CD4-positive, alpha-beta T cell (primary cell): ENCODE data around the gene SFXN5. TPM values are rescaled to one million over a fixed set of nuclear protein-coding genes. Genes with fewer than 3 reads are reported as not detected.

ENCODE experiments used
- ATAC-seq: fragments of 200-7000 bp; cut with Tn5 transposase; one replicate; pipeline ENCODE4 v1.10.0; 2022; ENCODE audit warnings: mild to moderate bottlenecking; ENCODE audit not compliant: poor library complexity
- CTCF ChIA-PET: fragments of 350-600 bp; sonication (Branson Sonifier 250); formaldehyde crosslinking; loops from one replicate; lab custom pipeline; 2021; ENCODE audit warnings: antibody characterized with exemption, inconsistent platforms; lab: Charles Lee
- POLR2A ChIA-PET: fragments of 350-600 bp; sonication (Branson Sonifier 250); formaldehyde crosslinking; loops from one replicate; lab custom pipeline; 2021; ENCODE audit warnings: antibody characterized with exemption, inconsistent platforms; lab: Charles Lee
- DNase-seq, 14 experiments: peaks; one replicate each; pipeline ENCODE4 v3.0.0-alpha.2; 2013 to 2020; ENCODE audit warnings: mixed read lengths in 2 of 14
- H3K27ac ChIP-seq, 2 donors: one replicate each; pipeline versions ENCODE4 v1.5.1 to v1.7.0; 2013; ENCODE audit warnings: low read length in 2 of 2, low read depth in 1 of 2, mild to moderate bottlenecking in 1 of 2
- H3K27me3 ChIP-seq, 2 experiments: 1 replicate in 1 of 2; 2 replicates in 1 of 2; pipeline versions ENCODE4 v1.6.1 to v1.7.0; 2013; ENCODE audit warnings: low read length in 2 of 2, control low read depth in 1 of 2, mild to moderate bottlenecking in 1 of 2, moderate library complexity in 1 of 2; ENCODE audit not compliant: insufficient read depth in 2 of 2, control insufficient read depth in 1 of 2
- H3K36me3 ChIP-seq: one replicate; pipeline ENCODE4 v1.6.1; 2013; ENCODE audit warnings: low read length, control low read depth; ENCODE audit not compliant: insufficient read depth
- H3K4me1 ChIP-seq: one replicate; pipeline ENCODE4 v1.6.1; 2013; ENCODE audit warnings: low read length, control low read depth; ENCODE audit not compliant: insufficient read depth
- H3K4me3 ChIP-seq: one replicate; pipeline ENCODE4 v1.5.1; 2013; ENCODE audit warnings: mild to moderate bottlenecking, low read length, moderate library complexity
- H3K9me3 ChIP-seq, 2 experiments: 1 replicate in 1 of 2; 2 replicates in 1 of 2; pipeline versions ENCODE4 v1.6.1 to v1.7.0; 2013; ENCODE audit warnings: low read length in 2 of 2, mild to moderate bottlenecking in 2 of 2, control low read depth in 1 of 2, moderate library complexity in 1 of 2; ENCODE audit not compliant: control insufficient read depth in 1 of 2, insufficient read depth in 1 of 2
- H3K27ac Mint-ChIP-seq: one replicate; pipeline ENCODE4 v1.8.0; 2020; ENCODE audit warnings: mixed read lengths
- H3K27me3 Mint-ChIP-seq: one replicate; pipeline ENCODE4 v1.8.0; 2021; ENCODE audit warnings: mixed read lengths
- H3K36me3 Mint-ChIP-seq: one replicate; pipeline ENCODE4 v1.8.0; 2021; ENCODE audit warnings: low read depth, mixed read lengths
- H3K4me1 Mint-ChIP-seq: one replicate; pipeline ENCODE4 v1.8.0; 2021; ENCODE audit warnings: low read depth, mixed read lengths
- H3K4me3 Mint-ChIP-seq: one replicate; pipeline ENCODE4 v1.8.0; 2020; ENCODE audit warnings: mild to moderate bottlenecking, mixed read lengths
- H3K9me3 Mint-ChIP-seq: one replicate; pipeline ENCODE4 v1.8.0; 2020; ENCODE audit warnings: mixed read lengths
- intact Hi-C, 2 experiments: fragments of 100-400 bp; cut with DNase I in 1 of 2; cut with micrococcal nuclease in 1 of 2; formaldehyde crosslinking; loops; one replicate each; pipeline versions ENCODE4 v1.15.1 to v1.9.0; 2023 to 2025; cut with DNase I, micrococcal nuclease
- total RNA-seq, 174 experiments: library from RNA in 2 of 174; stranded (reverse) in 2 of 174; gene quantifications; one replicate each; pipeline ENCODE4 v1.2.3 and lab custom pipeline; 2021 to 2026
- TF ChIP-seq, protein P1 (sequence below): fragments of 200-600 bp; IDR thresholded peaks from one replicate; pipeline ENCODE4 v1.8.0; 2022; ENCODE audit warnings: antibody characterized with exemption, mild to moderate bottlenecking

The SFXN5 gene
- total RNA-seq, 2 experiments from 2014 or later = 5.1 to 5.4 TPM

- no peaks in the 10 kb centered on the region for H3K36me3 ChIP-seq
- CTCF ChIA-PET = interaction anchor here (1.2 kb wide), 1 partner anchor 14 kb away, joined by 4 read pairs; no protein-coding TSS in a partner anchor
- TF ChIP-seq, protein P1, sequence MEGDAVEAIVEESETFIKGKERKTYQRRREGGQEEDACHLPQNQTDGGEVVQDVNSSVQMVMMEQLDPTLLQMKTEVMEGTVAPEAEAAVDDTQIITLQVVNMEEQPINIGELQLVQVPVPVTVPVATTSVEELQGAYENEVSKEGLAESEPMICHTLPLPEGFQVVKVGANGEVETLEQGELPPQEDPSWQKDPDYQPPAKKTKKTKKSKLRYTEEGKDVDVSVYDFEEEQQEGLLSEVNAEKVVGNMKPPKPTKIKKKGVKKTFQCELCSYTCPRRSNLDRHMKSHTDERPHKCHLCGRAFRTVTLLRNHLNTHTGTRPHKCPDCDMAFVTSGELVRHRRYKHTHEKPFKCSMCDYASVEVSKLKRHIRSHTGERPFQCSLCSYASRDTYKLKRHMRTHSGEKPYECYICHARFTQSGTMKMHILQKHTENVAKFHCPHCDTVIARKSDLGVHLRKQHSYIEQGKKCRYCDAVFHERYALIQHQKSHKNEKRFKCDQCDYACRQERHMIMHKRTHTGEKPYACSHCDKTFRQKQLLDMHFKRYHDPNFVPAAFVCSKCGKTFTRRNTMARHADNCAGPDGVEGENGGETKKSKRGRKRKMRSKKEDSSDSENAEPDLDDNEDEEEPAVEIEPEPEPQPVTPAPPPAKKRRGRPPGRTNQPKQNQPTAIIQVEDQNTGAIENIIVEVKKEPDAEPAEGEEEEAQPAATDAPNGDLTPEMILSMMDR = no peak
- DNase-seq = no peak
- intact Hi-C loops = no loop called here
- H3K4me1 Mint-ChIP-seq = no peaks in the 10 kb centered on the region
- H3K27ac Mint-ChIP-seq = no peak overlapping the region
- no peak overlapping the region for H3K4me3 ChIP-seq
- no peak for ATAC-seq
- peaks cover 55 to 57% of the 10 kb centered on the region in 2 experiments for H3K27me3 ChIP-seq
- H3K36me3 Mint-ChIP-seq = no peaks in the 10 kb centered on the region
- peaks cover 0 to 17% of the 10 kb centered on the region in 2 experiments for H3K9me3 ChIP-seq
- POLR2A ChIA-PET = no interaction called here
- peaks cover 14% of the 10 kb centered on the region for H3K4me1 ChIP-seq
- H3K27me3 Mint-ChIP-seq = peaks cover 10% of the 10 kb centered on the region
- H3K27ac ChIP-seq = no peak overlapping the region
- no peaks in the 10 kb centered on the region for H3K9me3 Mint-ChIP-seq
- H3K4me3 Mint-ChIP-seq = no peak overlapping the region
These were observed 142.5 kb downstream of the SFXN5 start for GRCh38 chr2:72929010-72929409.

DNA sequence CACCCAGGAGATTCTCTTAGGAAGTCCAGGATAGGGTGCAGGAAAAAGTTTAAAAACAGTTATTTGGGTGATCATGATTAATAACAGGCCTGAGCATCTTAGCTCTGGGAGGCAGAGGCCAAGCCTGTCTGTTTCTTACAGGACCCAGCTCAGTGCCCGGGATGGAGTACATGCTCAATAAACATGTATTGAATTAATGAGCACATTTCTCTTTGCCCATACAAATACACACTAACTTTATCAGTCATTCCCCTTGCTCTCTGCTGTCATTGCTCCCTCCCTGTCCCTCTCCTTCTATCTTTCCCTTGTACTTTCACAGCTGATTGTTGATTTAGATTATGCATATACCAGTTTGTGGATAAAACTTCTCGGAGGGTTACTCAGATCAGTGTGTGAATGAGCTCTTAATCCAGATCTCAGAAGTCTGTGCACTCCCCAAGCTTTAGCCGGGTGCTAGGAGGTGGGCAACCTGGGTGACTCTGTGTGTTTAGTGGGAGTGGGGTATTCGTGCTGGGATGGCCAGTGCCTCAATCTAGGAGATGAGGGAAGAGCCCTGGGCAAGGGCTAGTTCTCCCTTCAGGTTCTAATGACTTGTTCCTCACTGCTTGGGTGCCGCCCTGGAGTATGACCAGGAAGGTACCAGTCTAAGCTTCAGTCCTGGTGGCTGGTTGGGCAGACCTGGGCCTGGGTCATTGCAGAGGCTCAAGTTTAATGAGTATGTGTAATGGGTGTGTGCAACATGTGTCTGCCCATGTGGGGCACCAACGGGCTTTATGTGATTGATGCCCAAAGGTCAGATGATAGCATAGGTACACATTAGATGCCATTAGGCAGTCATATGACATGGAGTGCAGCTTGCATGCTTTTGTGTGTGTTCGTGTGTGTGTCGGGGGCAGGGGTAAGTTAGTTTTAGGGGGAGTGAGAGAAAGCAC is 143.6 kb downstream of the SFXN5 start:
- intact Hi-C loops = no loop called here
- ATAC-seq (no peak), DNase-seq (no peak)
- no peaks in the 10 kb centered on the region for H3K4me1 Mint-ChIP-seq
- TF ChIP-seq, protein P1 = no peak
- no peaks in the 10 kb centered on the region for H3K36me3 Mint-ChIP-seq
- peaks cover 22% of the 10 kb centered on the region for H3K27me3 Mint-ChIP-seq
- Histone ChIP-seq H3K9me3 (peaks cover 0 to 24% of the 10 kb centered on the region in 2 experiments), H3K27ac (no peak overlapping the region), H3K27me3 (peaks cover 67 to 68% of the 10 kb centered on the region in 2 experiments), H3K4me3 (no peak overlapping the region), H3K36me3 (no peaks in the 10 kb centered on the region), H3K4me1 (peaks cover 18% of the 10 kb centered on the region)
- CTCF ChIA-PET = interaction anchor here (1.2 kb wide), 1 partner anchor 13 kb away, joined by 4 read pairs; no protein-coding TSS in a partner anchor
- no peaks in the 10 kb centered on the region for H3K9me3 Mint-ChIP-seq
- H3K27ac Mint-ChIP-seq = no peak overlapping the region
- no peak overlapping the region for H3K4me3 Mint-ChIP-seq
- POLR2A ChIA-PET = no interaction called here

- intact Hi-C loops = no loop called here
- no peak overlapping the region for H3K4me3 Mint-ChIP-seq
- POLR2A ChIA-PET = interaction anchor here (0.8 kb wide), 1 partner anchor 8 kb away, joined by 3 read pairs; no protein-coding TSS in a partner anchor
These were observed 144.6 kb downstream of the SFXN5 start for GRCh38 chr2:72926811-72927465.

More at GRCh38 chr2:72926811-72927465, 144.6 kb downstream of the SFXN5 start:
- no peaks in the 10 kb centered on the region for H3K36me3 Mint-ChIP-seq
- ATAC-seq (no peak), DNase-seq (no peak)
- H3K4me3 ChIP-seq = no peak overlapping the region
- H3K4me1 Mint-ChIP-seq = no peaks in the 10 kb centered on the region
- peaks cover 0 to 24% of the 10 kb centered on the region in 2 experiments for H3K9me3 ChIP-seq
- peaks cover 31% of the 10 kb centered on the region for H3K27me3 Mint-ChIP-seq
- peaks cover 74 to 78% of the 10 kb centered on the region in 2 experiments for H3K27me3 ChIP-seq
- CTCF ChIA-PET = no interaction called here
- H3K27ac ChIP-seq = no peak overlapping the region
- peaks cover 18% of the 10 kb centered on the region for H3K4me1 ChIP-seq
- TF ChIP-seq, protein P1 = no peak
- H3K9me3 Mint-ChIP-seq = no peaks in the 10 kb centered on the region
- no peaks in the 10 kb centered on the region for H3K36me3 ChIP-seq
- H3K27ac Mint-ChIP-seq = no peak overlapping the region
